IMR-90 (cell line): ENCODE data around the gene FBXL13. TPM values are rescaled to one million over a fixed set of nuclear protein-coding genes. Genes with fewer than 3 reads are reported as not detected.

Source experiments
- ATAC-seq: fragments of 200-7000 bp; cut with Tn5 transposase; 2 replicates; pipeline ENCODE4 v1.9.1; 2020; ENCODE audit warnings: low read depth, mild to moderate bottlenecking, moderate library complexity
- BruUV-seq: library from RNA; stranded (reverse); fragments of 400-500 nt; replicated peaks from 2 replicates; lab custom pipeline; 2021; lab: Mats Ljungman, UMichigan
- CTCF ChIA-PET: fragments of 300-600 bp; formaldehyde crosslinking; extraction: SDS; loops from one replicate; lab custom pipeline; 2021; ENCODE audit warnings: antibody characterized with exemption; lab: Yijun Ruan, JAX
- POLR2A ChIA-PET: fragments of 300-600 bp; sonication (Branson Sonifier 250); formaldehyde crosslinking; loops from one replicate; lab custom pipeline; 2022; ENCODE audit warnings: antibody characterized with exemption; ENCODE audit not compliant: unreplicated experiment; lab: Charles Lee
- DNase-seq: peaks from one replicate; pipeline ENCODE4 v3.0.0; 2013
- H2AFZ ChIP-seq: replicated peaks from 2 replicates; pipeline ENCODE3; 2013; ENCODE audit warnings: low read length, mild to moderate bottlenecking; ENCODE audit not compliant: poor library complexity
- H2AK5ac ChIP-seq: 2 replicates; pipeline ENCODE4 v1.6.1; 2013; ENCODE audit warnings: low read depth, low read length, inconsistent platforms
- H2AK9ac ChIP-seq: replicated peaks from 2 replicates; pipeline ENCODE3; 2013; ENCODE audit warnings: mild to moderate bottlenecking, low read depth, low read length, moderate library complexity; ENCODE audit not compliant: poor library complexity
- H2BK120ac ChIP-seq: 2 replicates; pipeline ENCODE4 v1.6.1; 2013; ENCODE audit warnings: low read depth, low read length, inconsistent platforms
- H2BK15ac ChIP-seq: 3 replicates; pipeline ENCODE4 v1.6.1; 2013; ENCODE audit warnings: low read depth, low read length, inconsistent platforms
- H2BK20ac ChIP-seq: 2 replicates; pipeline ENCODE4 v1.6.1; 2013; ENCODE audit warnings: low read depth, mild to moderate bottlenecking, inconsistent platforms, low read length, moderate library complexity
- H2BK5ac ChIP-seq: 2 replicates; pipeline ENCODE4 v1.6.1; 2013; ENCODE audit warnings: mild to moderate bottlenecking, low read depth, low read length, inconsistent platforms; ENCODE audit not compliant: poor library complexity, severe bottlenecking
- H3K14ac ChIP-seq: replicated peaks from 2 replicates; pipeline ENCODE4 v1.6.1; 2013; ENCODE audit warnings: low read depth, low read length, inconsistent platforms
- H3K18ac ChIP-seq: 2 replicates; pipeline ENCODE4 v1.6.1; 2013; ENCODE audit warnings: low read depth, low read length, control low read depth
- H3K23ac ChIP-seq: 2 replicates; pipeline ENCODE4 v1.6.1; 2013; ENCODE audit warnings: low read depth, low read length, inconsistent platforms
- H3K27ac ChIP-seq: 2 replicates; pipeline ENCODE4 v1.5.1; 2013; ENCODE audit warnings: mild to moderate bottlenecking, control low read depth, low read length; ENCODE audit not compliant: insufficient read depth
- H3K27me3 ChIP-seq: 2 replicates; pipeline ENCODE4 v1.6.1; 2013; ENCODE audit warnings: low read length; ENCODE audit not compliant: control insufficient read depth, insufficient read depth
- H3K36me3 ChIP-seq: 2 replicates; pipeline ENCODE4 v1.6.1; 2013; ENCODE audit warnings: low read length, mixed read lengths; ENCODE audit not compliant: control insufficient read depth, insufficient read depth
- H3K4ac ChIP-seq: 2 replicates; pipeline ENCODE4 v1.6.1; 2013; ENCODE audit warnings: low read depth, low read length, inconsistent platforms
- H3K4me1 ChIP-seq: 2 replicates; pipeline ENCODE4 v1.6.1; 2013; ENCODE audit warnings: low read length, mixed read lengths; ENCODE audit not compliant: control insufficient read depth, insufficient read depth
- H3K4me2 ChIP-seq: 2 replicates; pipeline ENCODE4 v1.6.1; 2013; ENCODE audit warnings: low read depth, mild to moderate bottlenecking, control low read depth, low read length, moderate library complexity
- H3K4me3 ChIP-seq: 2 replicates; pipeline ENCODE4 v1.5.1; 2013; ENCODE audit warnings: low read depth, mild to moderate bottlenecking, control low read depth, low read length, moderate library complexity; ENCODE audit not compliant: insufficient read depth
- H3K56ac ChIP-seq: 2 replicates; pipeline ENCODE4 v1.6.1; 2013; ENCODE audit warnings: low read length, inconsistent platforms; ENCODE audit not compliant: insufficient read depth; ENCODE audit errors: extremely low read depth
- H3K79me1 ChIP-seq, 2 experiments: 2 replicates each; pipeline ENCODE4 v1.6.1; 2013; ENCODE audit warnings: low read length in 2 of 2, inconsistent platforms in 1 of 2, low read depth in 1 of 2
- H3K9ac ChIP-seq: 2 replicates; pipeline ENCODE4 v1.6.1; 2013; ENCODE audit warnings: low read depth, low read length, control low read depth
- H3K9me1 ChIP-seq: 2 replicates; pipeline ENCODE4 v1.6.1; 2013; ENCODE audit warnings: low read length, inconsistent platforms; ENCODE audit not compliant: insufficient read depth
- H3K9me3 ChIP-seq: 2 replicates; pipeline ENCODE4 v1.6.1; 2013; ENCODE audit warnings: low read length; ENCODE audit not compliant: control insufficient read depth, insufficient read depth
- H4K20me1 ChIP-seq: 2 replicates; pipeline ENCODE4 v1.6.1; 2013; ENCODE audit warnings: low read length, inconsistent platforms; ENCODE audit not compliant: insufficient read depth
- H4K5ac ChIP-seq: 2 replicates; pipeline ENCODE4 v1.6.1; 2013; ENCODE audit warnings: mild to moderate bottlenecking, low read depth, low read length, control low read depth
- H4K8ac ChIP-seq, 2 experiments: 2 replicates each; pipeline ENCODE4 v1.6.1; 2013; ENCODE audit warnings: low read depth in 2 of 2, low read length in 2 of 2, control low read depth in 1 of 2, inconsistent platforms in 1 of 2
- H4K91ac ChIP-seq: 2 replicates; pipeline ENCODE4 v1.6.1; 2013; ENCODE audit warnings: low read depth, low read length, inconsistent platforms; ENCODE audit not compliant: insufficient read depth
- CHD1 ChIP-seq: IDR thresholded peaks from 2 replicates; pipeline ENCODE4 v1.6.1; 2012; ENCODE audit warnings: low read depth, low read length, improper control_type of control experiment
- MAFK ChIP-seq: IDR thresholded peaks from 2 replicates; pipeline ENCODE4 v1.6.1; 2012; ENCODE audit warnings: low read depth, low read length, improper control_type of control experiment
- MAZ ChIP-seq: IDR thresholded peaks from 2 replicates; pipeline ENCODE4 v1.6.1; 2012; ENCODE audit warnings: low read depth, mild to moderate bottlenecking, low read length, improper control_type of control experiment, moderate library complexity, borderline replicate concordance
- MXI1 ChIP-seq: IDR thresholded peaks from 2 replicates; pipeline ENCODE4 v1.6.1; 2012; ENCODE audit warnings: low read depth, mild to moderate bottlenecking, low read length, moderate library complexity, borderline replicate concordance
- NFE2L2 ChIP-seq: fragments of 150-350 bp; IDR thresholded peaks from 2 replicates; pipeline ENCODE4 v1.6.1; 2016; ENCODE audit warnings: low read depth, mild to moderate bottlenecking, low read length
- POLR2A ChIP-seq: IDR thresholded peaks from 2 replicates; pipeline ENCODE4 v1.6.1; 2012; ENCODE audit warnings: mild to moderate bottlenecking, low read depth, low read length
- SMC3 ChIP-seq: fragments of 150-350 bp; IDR thresholded peaks from 2 replicates; pipeline ENCODE4 v1.6.1; 2016; ENCODE audit warnings: low read depth, mild to moderate bottlenecking, antibody characterized with exemption, low read length, moderate library complexity
- WGBS, 2 experiments: methylation state at CpG; one replicate each; pipeline versions ENCODE4 v1.1.5 to v1.1.7; 2013; ENCODE audit warnings: missing lambda C conversion rate in 2 of 2; ENCODE audit not compliant: insufficient read length in 1 of 2; ENCODE audit errors: extremely low coverage in 2 of 2; 5-methylcytosine and 5-hydroxymethylcytosine counted together
- dilution Hi-C: fragments of 300-500 bp; cut with HindIII; formaldehyde crosslinking; loops from one replicate; pipeline ENCODE4 v1.14.3; 2018; ENCODE audit warnings: low sequenced_read_pairs; ENCODE audit not compliant: unreplicated experiment
- in situ Hi-C: fragments of 300-500 bp; cut with MboI; formaldehyde crosslinking; loops from 3 replicates; pipeline ENCODE4 v1.14.3; 2019; ENCODE audit warnings: low sequenced_read_pairs, inconsistent platforms, mixed read lengths
- intact Hi-C: fragments of 100-400 bp; cut with micrococcal nuclease; formaldehyde crosslinking; loops from 2 replicates; pipeline ENCODE4 v1.10.0; 2022
- polyA plus RNA-seq, 3 experiments: library from polyadenylated mRNA; depleted of rRNA; stranded (reverse); fragments of >200 nt; gene quantifications; 2 replicates each; pipeline ENCODE4 v1.2.3, GENCODE V29; 2012; ENCODE audit warnings: low replicate concordance in 1 of 3
- total RNA-seq: library from RNA; depleted of rRNA; stranded (reverse); fragments of >200 nt; gene quantifications from 2 replicates; pipeline ENCODE4 v1.2.3, GENCODE V29; 2012
- TF ChIP-seq, protein P1 (sequence below): fragments of 150-350 bp; IDR thresholded peaks from 2 replicates; pipeline ENCODE4 v1.6.1; 2016; ENCODE audit warnings: low read depth, mild to moderate bottlenecking, low read length, moderate library complexity, borderline replicate concordance

Gene FBXL13
- total and polyA plus RNA-seq, 2 of the 4 experiments (the other 2 are of a cell fraction), result 0.24 to 0.36 TPM

DNA sequence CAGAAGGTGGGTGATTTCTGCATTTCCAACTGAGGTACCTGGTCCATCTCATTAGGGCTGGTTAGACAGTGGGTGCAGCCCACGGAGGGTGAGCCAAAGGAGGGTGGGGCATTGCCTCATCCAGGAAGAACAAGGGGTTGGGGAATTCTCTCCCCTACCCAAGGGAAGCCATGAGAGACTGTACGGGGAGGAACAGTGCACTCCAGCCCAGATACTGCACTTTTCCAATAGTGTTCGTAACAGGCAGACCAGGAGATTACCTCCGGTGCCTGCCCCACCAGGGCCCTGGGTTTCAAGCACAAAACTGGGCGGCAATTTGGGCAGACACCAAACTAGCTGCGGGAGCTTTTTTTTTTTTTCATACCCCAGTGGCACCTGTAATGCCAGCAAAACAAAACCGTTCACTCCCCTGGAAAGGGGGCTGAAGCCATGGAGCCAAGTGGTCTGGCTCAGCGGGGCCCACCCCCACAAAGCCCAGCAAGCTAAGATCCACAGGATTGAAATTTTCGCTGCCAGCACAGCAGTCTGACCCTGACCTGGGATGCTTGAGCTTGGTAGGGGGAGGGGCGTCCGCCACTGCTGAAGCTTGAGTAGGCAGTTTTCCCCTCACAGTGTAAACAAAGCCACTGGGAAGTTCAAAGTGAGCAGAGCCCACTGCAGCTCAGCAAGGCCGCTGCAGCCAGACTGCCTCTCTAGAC is 31.6 kb upstream of the FBXL13 start:
- TF ChIP-seq MXI1, result no peak
- TF ChIP-seq, protein P1, sequence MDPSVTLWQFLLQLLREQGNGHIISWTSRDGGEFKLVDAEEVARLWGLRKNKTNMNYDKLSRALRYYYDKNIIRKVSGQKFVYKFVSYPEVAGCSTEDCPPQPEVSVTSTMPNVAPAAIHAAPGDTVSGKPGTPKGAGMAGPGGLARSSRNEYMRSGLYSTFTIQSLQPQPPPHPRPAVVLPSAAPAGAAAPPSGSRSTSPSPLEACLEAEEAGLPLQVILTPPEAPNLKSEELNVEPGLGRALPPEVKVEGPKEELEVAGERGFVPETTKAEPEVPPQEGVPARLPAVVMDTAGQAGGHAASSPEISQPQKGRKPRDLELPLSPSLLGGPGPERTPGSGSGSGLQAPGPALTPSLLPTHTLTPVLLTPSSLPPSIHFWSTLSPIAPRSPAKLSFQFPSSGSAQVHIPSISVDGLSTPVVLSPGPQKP, result no peak
- no peak for TF ChIP-seq CHD1
- TF ChIP-seq MAFK, result no peak
- no peak for TF ChIP-seq POLR2A
- no peak for TF ChIP-seq SMC3
- no peak for TF ChIP-seq MAZ
- no peak for TF ChIP-seq NFE2L2
- Histone ChIP-seq H3K56ac (no peak overlapping the region), H4K5ac (no peak overlapping the region), H2BK15ac (no peak overlapping the region), H3K27me3 (no peaks in the 10 kb centered on the region), H3K4me2 (peak overlapping the region; percentile 8; the same call in 1 of the 2 replicates), H3K9me1 (peaks cover 3% of the 10 kb centered on the region; the same call in 1 of the 2 replicates), H4K91ac (no peak overlapping the region), H3K9me3 (no peaks in the 10 kb centered on the region), H3K27ac (no peak overlapping the region), H3K4ac (no peak overlapping the region), H3K14ac (no peak overlapping the region), H3K4me3 (no peak overlapping the region), H2BK120ac (no peak overlapping the region), H3K4me1 (peaks cover 5% of the 10 kb centered on the region; the same call in 1 of the 2 replicates), H3K18ac (no peak overlapping the region), H2AFZ (no peak overlapping the region), H2AK9ac (no peak overlapping the region), H2BK5ac (no peak overlapping the region), H2BK20ac (no peak overlapping the region), H3K9ac (no peak overlapping the region), H2AK5ac (no peak overlapping the region), H3K36me3 (peaks cover 2% of the 10 kb centered on the region; the same call in 1 of the 2 replicates), H3K79me1 (no peaks in the 10 kb centered on the region), H4K8ac (no peak overlapping the region), H4K20me1 (no peaks in the 10 kb centered on the region), H3K23ac (no peak overlapping the region)
- WGBS, 2 experiments, result 62% methylated on average over 2 of the region's 12 CpGs; no CpG with 5 or more reads in 1 of the 2 experiments
- POLR2A ChIA-PET, result no interaction called here
- DNase-seq (peak; percentile 16), ATAC-seq (peak; percentile 72)
- BruUV-seq, result no TSS peak
- CTCF ChIA-PET, result no interaction called here
- in situ Hi-C loops (no loop called here), intact Hi-C loops (no loop called here), dilution Hi-C loops (no loop called here)
